Right hindlimb (tissue), 1 donor: ENCODE measurements around the gene FBXO24.
A peak's percentile ranks its signal among the peaks of the same experiment; 100 is the strongest.

Experiments used
- DNase-seq: peaks from one replicate; pipeline ENCODE4 v3.0.0-alpha.2; 2018

Gene FBXO24

DNA sequence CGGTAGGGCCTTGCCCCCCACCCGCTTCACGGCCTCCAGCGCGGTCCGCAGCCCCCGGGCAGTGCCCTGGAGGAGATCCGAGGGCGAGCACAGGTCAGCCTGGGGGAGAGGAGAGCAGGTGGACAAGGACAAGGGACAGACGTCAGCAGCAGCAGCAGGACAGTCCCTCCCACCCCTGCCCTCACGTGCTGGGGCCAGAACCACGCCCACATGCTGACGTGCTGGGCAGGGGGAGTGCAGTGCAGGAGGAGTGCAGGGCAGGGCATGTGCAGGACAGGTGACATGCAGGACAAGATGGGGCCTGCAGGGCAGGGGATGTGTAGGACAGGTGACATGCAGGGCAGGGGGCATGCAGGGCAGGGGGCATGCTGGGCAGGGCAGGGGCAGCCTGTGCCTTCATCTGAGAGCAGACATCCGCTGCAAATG, 10.9 kb upstream of the FBXO24 start:
- DNase-seq = no peak

DNA sequence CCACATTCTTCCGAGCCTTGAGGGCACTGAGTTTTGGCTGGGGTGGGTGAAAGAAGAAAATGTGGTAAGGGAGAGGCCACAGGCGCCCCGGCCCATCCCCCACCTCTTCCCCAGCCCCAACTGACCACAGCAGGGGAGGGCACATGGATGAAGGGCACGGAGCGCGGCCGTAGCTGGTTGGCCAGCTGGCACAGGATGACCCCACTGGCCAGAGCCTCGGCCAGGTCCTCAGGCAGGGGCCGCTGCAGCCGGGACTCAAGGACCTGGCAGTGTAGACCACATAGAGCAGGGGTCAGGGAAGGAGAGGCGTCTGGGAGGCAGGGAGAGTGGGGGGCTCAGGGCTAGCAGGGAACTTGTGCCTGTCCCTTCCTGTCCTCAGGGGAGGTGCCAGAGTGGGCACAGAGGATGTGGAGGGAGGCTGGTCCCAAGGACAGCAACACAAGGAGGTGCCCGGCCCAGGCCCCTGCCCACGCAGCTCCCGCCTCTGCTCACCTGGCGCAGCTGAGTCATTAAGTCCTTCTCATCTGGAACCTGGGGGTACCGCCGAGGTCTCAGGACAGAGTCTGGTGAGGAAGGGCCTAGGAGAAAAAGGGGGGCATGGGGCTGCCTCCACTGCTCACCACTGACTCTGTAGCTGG, 10.3 kb upstream of the FBXO24 start:
- DNase-seq = no peak

DNA sequence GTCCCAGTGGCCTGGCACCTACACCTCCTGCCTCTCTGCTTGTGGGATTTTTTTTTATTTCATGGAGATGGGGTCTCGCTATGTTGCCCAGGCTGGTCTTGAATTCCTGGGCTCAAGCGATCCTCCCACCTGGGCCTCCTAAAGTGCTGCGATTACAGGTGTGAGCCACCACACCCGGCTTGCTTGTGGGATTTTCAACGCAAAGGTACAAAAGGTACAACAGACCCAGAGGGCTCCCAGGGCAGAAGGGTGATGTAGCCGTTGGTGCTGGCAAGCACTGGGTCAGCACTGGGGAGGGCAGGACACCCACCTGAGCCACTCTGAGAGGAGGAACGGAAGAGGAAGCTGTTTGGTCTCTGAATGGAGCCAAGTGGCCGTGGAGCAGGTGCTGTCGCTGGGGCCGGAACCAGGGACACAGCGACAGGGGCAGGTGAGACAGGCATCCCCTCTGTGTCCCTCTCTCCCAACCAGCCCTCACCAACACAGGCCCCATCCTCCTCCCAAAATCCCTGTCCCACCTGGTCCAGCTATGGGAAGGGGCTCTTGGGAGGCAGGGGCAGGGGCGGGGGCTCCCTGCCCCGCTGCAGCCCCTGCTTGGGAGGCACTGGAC, 9.6 kb upstream of the FBXO24 start:
- no peak for DNase-seq

DNA sequence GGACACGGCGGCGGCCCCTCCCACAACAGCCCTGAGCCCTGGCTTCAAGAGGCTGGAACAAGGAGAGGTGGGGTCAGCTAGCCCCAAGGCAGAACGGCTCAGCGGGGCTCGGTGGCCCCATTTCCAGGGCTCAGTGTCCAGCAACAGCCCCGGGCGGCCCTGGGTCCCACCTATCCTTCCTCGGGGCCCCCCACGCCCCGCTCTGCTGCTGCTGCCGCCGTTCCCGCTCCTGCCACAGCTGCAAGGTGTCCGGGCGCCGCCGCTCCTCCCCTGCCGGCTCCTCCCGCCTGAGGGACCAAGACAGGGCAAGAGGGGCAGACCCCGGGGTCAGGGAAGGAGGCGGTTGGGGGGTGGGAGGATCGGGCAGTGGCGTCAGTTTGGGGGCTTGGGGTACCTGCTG, 9.0 kb upstream of the FBXO24 start:
- no peak for DNase-seq

DNA sequence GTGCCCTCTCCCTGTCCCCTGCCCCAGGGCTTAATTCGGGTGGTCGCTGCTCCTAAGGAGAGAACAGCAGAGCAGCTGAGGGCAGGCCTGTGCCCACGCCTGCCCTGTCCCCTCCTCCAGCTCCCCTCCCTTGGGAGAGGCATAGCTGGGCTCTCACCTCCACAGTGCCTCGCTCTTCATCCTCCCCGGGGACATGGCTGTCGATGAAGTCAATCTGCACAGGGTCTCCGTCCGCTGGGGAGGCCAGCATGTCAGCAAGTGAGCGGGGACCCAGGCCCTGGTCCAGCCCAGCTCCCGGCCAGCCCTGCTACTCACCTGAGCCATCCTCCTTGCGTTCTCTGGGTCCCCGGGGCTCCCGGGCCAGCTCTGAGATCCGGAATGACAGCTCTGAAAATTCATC, 8.6 kb upstream of the FBXO24 start:
- DNase-seq = no peak

DNA sequence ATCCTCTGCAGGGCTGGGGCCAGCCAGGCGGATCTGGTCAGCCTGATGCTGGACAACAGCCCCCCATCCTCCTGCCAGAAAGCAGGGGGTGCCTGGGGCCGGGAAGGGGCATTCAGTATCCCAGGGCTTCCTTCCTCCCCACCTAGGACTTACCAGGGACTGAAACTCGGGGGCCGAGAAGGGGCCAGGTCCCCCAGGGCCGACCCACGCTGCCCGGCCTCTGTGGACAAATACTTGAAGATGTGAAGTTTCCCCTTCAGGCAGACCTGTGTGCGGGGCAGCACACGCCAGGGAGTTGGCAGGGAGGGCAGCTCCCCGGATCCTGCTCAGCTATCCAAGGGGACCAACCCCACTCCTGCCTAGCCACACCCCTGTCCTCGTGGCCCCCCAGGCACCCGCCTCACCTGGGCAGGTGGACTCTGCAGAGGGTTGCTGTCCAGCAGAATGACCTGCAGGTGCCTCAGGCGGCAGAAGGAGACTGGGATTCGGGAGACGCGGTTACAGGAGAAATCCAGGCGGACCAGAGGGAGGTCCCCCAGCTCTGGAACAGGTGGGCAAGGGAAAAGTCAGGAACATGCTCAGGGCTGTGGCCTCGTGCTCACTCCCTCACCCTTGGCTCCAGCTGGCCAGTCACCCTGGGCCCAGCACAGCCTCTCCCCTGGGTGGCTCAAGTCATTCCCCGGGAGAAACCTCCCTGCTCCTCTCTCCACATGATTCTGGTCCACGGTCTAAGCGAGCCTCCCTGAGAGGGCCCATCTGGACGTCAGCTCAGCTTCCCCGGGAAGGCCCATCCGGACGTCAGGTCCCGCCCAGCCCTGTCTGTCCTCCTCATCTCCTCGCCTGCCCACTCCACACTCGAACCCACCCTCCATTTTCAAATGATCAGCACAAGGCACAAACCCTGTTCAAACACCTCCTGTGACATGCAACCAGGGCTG, 7.6 kb upstream of the FBXO24 start:
- DNase-seq = no peak

DNA sequence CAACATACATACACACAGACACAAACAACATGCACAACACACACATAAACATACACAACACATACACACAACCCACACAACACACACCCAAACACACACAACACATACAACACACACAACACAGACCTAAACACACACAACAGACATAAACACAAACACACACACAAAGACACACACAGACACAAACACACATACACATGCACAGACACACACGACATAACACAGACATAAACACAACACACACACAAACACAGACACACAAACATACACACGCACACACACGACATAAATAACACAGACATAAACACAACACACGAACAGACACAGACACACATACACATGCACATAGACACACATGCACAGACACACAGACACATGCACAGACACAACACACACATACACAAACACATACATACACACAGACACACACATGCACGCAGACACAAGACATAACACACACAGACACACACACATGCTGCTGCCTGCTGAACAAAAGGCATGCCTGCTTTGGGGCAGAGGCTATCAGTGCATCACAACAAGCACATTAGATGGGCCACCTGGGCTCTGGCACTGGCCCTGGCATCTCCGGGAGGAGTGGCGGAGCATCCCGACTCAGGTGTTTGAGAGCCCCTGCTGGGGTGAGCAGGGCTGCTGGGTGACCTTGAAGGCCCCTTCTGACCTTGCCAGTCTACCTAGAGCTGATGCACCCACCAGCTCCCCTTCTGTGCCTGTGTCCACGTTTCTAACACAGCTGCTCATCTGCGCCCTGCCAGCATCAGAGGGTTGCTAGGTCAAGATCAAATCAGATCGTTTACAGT, 5.5 kb upstream of the FBXO24 start:
- DNase-seq = no peak

DNA sequence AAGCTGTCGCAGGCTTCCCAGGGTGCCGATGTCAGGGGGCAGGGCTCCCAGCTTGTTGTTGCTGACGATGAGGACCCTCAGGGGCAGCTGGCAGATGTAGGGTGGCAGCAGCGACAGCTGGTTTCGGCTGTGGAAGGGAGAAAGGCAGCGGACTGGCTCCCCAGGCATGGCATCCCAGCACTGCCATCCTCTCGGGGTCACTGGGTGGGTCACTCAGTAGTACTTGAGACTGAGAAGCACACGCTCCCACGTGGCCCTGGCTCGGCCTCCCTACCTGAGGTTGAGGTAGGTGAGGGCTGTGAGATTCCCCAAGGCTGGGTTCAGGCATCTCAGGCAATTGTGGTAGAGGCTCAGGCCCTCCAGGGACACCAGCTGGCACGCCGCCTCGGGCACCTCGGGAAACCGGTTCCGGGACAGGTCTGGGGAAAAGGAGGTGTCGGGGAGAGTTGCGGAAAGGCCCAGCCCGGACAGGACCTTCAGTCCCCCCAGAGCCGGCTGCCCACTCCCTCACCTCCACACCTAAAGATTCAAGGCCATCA, 4.0 kb upstream of the FBXO24 start:
- no peak for DNase-seq

DNA sequence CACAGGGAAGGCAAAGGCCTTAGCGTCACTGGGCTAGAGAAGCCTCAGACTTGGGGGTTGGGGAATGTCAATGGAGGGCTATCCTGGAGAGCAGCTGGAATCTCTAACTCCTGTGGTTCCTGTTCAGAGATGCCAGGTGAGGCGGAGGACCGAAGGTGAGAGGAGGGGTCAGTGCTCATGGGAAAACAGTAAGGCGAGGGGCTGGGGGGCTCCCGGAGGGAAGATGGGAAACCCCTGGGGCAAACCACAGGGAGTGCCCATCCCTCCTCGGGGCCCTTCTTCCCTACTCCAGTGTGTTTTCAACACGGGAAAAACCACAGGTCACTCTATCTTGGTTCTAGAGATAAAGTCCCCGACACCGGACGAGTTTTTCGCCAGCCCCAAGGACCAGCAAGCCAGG, 3.5 kb upstream of the FBXO24 start:
- DNase-seq = no peak

DNA sequence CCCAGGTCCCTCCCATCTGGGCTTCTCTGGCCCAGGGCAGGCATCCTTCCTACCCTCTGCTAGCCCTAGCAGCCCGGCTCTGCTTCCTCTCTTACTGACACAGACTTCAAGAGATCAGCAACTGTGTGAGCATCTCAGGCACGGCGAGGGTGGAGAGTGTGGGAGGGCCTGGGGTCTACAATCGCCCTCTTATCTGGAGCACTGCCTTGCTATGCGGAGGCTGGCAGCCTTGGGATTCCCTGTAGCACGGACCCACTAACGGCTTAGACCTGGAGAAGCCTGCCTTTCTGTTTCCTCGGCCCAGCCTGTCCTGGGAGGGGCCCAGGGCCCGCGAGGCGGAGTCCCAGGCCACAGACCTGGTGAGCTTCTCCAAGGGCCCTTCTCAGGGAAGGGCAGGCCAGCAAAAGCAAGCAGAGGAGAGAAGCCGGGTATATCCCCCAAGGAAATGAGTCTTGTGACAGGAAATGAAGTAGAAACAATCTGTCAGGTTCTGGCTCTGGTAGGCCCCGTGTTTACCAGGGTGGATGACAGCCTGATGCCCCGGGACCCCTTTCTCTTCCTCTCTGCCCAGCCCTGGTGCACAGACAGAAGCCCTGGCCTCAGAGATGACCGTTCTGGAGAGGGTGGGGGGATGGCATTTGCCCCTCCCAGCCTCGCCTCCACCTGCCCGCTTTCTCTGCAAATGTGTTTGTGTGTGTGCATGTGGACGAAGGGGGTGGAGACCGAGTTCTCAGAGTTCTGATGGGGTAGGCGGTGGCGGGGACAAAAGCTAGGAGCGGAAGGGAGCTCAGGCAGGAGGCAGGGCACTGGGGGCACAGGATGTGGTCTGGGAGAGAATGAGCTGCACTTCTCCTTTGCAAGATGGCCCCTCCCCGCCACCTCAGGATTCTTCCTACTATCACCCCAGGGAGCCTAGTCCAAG, 2.7 kb upstream of the FBXO24 start:
- no peak for DNase-seq

DNA sequence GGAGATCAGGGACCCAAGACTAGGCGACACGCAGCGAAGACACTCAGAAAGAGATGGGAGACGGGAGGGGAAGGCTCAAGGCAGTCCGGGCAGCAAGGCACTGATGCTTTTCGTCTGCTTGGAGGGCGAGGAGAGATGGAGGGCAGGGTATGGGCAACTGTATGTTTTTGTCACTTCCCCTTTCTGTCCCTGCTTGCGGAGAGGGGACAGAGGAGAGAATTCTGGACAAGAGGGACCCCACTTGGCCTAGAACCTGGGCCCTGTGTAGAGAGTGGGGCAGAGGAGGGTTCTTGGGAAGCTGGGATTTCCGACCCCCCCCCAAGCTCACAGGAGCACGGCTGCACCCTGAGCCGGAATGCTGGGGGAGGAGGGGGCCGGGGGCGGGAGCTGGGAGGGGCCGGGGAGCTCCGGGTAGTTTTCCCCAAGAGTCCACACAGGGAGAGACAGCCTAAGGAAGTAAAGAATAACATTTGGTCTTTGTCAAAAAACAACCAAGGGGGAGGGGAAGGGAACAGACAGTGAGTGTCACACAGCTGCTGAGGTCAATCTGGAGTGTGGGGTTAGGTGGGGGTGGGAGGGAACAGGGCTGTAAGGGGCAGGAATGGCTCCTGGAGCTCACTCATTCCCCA, 2.0 kb upstream of the FBXO24 start:
- no peak for DNase-seq

DNA sequence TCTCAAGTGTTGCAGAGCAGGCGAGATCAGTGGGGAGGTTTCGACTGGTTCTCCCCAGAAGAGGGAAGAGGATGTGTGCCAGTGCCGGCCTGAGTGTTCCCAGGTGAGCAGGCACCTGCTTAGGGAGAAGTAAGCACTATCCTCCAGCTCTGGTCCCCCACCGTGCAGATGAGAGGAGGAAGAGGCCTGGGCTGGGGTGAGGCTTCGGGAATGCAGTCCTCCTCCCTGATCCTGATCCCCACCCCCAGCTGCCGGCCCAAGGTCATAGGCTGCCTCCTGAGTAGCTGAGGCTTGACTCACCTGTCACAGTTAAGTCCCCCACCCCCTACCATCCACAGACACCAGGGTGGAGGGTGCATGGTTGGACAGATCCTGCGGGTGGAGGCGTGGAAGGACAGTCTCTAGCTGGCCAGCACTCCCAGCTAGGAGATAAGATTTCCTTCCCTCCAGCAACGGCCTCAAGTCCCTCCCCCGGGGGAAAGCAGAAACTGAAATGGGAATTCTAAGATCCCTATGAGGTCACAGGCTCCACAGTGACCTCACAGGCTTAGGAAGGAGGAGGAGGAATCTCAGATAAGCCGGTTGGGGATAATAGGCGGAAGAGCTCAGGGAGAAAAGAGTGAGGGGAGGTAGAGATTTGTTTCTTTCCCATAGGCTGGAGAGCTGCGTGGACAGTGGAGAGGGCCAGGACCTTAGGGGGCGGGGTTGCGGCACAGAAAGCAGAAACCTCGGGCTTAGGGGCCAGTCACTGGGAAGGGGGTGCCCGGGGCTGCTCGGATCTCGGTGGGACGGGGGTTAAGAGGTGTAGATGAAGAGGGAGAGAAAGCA, 1.2 kb upstream of the FBXO24 start:
- no peak for DNase-seq

DNA sequence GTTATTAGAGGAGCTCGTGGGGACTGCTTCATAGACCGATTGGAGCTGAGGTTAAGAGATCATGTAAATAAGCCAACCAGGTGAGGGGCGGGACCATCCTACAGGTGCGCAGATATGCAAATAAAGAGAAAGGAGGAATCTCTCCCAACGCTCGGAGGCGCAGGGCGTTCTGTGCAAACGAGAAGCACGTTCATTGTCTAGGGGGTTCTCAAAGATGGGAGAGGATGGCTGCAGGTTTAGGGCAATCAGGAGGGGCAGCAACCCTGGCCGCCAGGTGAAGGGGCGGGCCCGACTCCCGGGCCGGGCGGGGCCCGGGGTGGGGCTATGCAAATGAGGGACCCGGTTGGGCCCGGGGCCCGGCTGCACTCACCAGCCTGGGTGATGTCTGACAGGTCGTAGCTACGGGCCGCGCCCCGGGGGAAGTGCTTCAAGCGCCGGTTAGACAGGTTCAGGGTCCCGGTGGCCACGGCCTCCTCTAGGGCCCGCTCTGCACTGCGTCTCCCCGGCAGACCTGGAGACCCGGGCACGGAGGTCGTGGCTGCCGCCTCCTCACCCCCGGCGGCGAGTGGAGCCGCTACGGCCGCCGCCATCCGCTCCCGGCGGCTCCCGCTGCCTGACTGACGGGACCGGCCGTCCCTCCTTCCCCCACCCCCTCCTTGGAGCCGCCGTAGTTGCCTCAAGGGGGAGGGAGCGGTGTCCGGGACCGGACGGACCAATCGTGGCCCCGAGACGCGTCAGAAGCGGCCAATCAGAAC, 440 bp upstream of the FBXO24 start, which contains the start of gene LRCH4:
LRCH4 (minus strand) TSS at position 619 of the 755 bp plus-strand sequence; CDS start at position 590, 29 bp downstream.
- no peak for DNase-seq

DNA sequence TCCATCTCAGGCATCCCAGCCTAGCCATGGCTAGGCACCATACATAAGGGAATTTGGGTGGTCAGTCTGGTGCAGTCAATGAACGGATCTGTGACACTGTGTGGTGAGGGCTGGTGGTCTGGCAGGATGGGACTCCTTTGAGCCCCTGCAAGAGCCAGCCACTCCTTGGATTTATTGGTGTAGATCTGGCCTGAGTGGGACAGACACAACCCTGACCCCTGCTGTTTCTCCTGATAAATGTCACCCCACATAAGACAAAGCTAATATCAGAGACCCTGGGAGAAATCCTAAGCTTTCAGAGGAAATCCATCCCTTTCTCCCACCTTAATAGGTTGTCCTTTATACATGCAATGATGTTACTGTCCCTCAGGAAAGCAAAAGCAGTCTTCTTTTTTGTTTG, 2.3 kb downstream of the FBXO24 start:
- DNase-seq = no peak

DNA sequence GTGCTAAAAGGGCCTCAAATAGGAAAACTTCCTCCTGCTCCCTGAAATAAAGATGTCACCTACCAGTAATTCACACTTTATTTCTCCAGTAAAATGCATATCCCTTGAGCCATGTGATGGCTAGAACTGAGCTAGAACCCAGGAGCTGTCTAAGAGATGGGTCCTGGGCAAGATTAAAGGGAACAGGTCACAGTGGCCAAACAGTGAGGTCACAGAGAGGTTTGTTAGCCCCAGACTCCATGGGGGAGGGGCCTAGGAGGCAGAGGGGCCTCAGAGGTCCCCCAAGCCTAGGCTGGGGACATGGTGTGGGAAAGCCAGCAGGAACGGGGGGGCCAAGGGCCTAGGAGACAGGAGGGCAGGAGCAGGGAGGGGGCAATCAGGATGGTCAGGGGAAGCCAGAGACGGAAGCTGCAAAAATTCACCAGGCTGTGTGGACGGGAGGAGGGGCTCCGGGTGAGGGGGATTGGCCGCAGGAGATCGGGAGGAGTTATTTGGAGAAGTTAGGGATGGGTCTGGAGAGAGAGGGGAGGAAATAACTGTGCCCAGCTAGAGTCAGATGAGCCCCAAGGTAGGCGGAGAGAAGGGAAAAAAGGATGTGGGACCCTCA, 3.3 kb downstream of the FBXO24 start:
- DNase-seq = no peak

DNA sequence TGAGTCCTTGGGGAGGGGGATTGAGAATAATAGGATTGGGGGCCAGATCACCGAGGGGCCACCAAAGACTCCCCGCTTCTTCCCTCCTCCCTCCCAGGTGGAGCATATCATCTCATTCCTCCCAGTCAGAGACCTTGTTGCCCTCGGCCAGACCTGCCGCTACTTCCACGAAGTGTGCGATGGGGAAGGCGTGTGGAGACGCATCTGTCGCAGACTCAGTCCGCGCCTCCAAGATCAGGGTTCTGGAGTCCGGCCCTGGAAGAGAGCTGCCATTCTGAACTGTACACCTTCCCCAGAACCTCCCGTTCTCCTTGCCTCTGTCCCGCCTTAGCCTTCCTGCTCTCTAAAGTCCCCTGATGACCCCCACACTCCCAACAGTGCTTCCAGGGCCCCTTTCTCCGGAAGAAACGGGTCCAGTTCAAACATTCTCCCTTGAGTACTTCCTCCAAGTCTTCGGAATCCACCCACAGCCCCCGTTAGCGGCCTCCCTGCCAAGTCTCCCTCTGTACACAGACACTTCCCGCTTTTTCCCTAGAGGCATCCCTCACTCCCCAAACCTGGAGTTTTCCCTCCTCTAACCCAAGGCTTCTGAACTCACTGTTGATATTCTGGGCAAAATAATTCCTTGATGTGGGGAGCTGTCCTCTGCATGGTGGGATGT, 4.1 kb downstream of the FBXO24 start:
- peak; percentile 68 for DNase-seq

DNA sequence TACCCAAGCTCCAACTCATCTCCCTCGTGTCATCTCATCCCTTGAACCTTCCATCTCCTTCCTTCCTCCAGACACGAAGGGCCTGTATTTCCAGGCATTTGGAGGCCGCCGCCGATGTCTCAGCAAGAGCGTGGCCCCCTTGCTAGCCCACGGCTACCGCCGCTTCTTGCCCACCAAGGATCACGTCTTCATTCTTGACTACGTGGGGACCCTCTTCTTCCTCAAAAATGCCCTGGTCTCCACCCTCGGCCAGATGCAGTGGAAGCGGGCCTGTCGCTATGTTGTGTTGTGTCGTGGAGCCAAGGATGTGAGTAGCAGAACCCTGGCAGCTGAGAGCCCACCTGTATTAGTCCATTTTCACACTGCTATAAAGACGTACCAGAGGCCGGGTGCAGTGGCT, 5.5 kb downstream of the FBXO24 start:
- no peak for DNase-seq

DNA sequence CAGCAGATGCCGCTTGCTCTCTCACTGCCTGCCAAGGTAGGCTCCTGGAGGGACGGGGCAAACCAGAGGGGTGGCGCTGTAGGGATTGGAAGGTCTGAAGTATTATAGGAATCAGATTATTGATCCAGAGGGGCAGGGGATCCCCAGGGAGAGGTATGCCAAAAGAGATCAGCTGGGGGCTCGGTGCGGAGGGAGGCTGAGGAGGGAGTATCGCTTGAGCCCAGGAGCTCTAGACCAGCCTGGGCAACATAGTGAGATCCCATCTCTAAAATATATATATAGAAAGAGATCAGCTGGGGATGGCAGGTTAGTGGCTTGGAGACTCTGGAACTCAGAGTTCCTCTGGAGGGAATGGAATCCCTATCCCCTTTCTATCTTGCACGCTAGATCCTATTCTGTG, 9.1 kb downstream of the FBXO24 start:
- DNase-seq = no peak
